Activated CD4-positive, alpha-beta T cell treated with anti-CD3 and anti-CD28 coated beads, Interleukin-2, Interleukin-4, amounts not matched to agents 100 ng/mL and 50 ng/mL, durations not matched to agents 16 hours and 8 hours (primary cell): ENCODE results near the gene NR1H2.
"Not testable (repeated sequence)": the region's sequence is repeated elsewhere in the genome, so short reads cannot be mapped to it uniquely, and the experiment has no call there.

Source experiments
- DNase-seq: peaks from one replicate; pipeline ENCODE4 v3.0.0-alpha.2; 2020; ENCODE audit warnings: low spot score

NR1H2 gene

GRCh38 chr19:50347089-50347581 lies 29.1 kb upstream of the NR1H2 start:
- DNase-seq = peak; percentile 73

- no peak for DNase-seq
Observed at GRCh38 chr19:50349277-50350057, 26.8 kb upstream of the NR1H2 start.

GRCh38 chr19:50352242-50352641 lies 24.0 kb upstream of the NR1H2 start:
- DNase-seq = no peak

- DNase-seq = not testable (repeated sequence)
Observed at GRCh38 chr19:50353487-50353880, 22.8 kb upstream of the NR1H2 start.

GRCh38 chr19:50356691-50357177 lies 19.5 kb upstream of the NR1H2 start:
- DNase-seq = no peak

GRCh38 chr19:50357178-50358100 lies 18.8 kb upstream of the NR1H2 start:
- peak; percentile 84 for DNase-seq

GRCh38 chr19:50358483-50359327 lies 17.6 kb upstream of the NR1H2 start:
- DNase-seq = peak; percentile 79

- no peak for DNase-seq
Observed at GRCh38 chr19:50359328-50359818, 16.9 kb upstream of the NR1H2 start.

- DNase-seq = peak; percentile 37
Observed at GRCh38 chr19:50361290-50362029, 14.8 kb upstream of the NR1H2 start.

- no peak for DNase-seq
Observed at GRCh38 chr19:50362030-50362412, 14.2 kb upstream of the NR1H2 start.

- peak; percentile 79 for DNase-seq
Observed at GRCh38 chr19:50362656-50363424, 13.4 kb upstream of the NR1H2 start.

GRCh38 chr19:50365434-50366306 lies 10.6 kb upstream of the NR1H2 start, which contains the start of gene NAPSA:
NAPSA (minus strand) TSS chr19:50365639; CDS start chr19:50365621, 18 bp downstream.
- no peak for DNase-seq

GRCh38 chr19:50368649-50369570 lies 7.3 kb upstream of the NR1H2 start:
- DNase-seq = peak; percentile 86

GRCh38 chr19:50371914-50372475 lies 4.3 kb upstream of the NR1H2 start:
- DNase-seq = no peak

- DNase-seq = no peak
Observed at GRCh38 chr19:50377051-50377461, 799 bp downstream of the NR1H2 start.

GRCh38 chr19:50377517-50377916 lies 1.3 kb downstream of the NR1H2 start:
- DNase-seq = no peak

GRCh38 chr19:50378169-50378862 lies 2.1 kb downstream of the NR1H2 start:
- no peak for DNase-seq
